ENCODE measurements around the gene ZC3HAV1.

DNA sequence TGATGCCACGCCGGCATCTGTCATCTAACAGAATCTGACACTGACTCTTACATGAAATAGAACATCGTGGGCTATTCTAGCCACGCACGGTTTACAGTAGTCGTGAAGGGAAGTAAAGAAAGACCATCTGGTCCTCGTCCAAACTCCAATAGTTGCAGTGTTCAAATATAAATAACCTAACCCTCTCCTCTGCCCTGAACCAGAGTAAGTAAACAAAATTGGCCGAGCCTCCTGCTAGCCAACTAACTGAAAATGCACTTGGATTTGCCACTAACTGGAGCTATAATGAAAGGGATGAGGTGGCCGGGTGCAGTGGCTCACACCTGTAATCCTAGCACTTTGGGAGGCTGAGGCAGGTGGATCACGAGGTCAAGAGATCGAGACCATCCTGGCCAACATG, 44.2 kb downstream of the ZC3HAV1 start:
- TF ChIP-seq YY1 (tag by site-specific recombination; IDR thresholded peaks at IDR 0.05) (no peak), ZNF274 (IDR thresholded peaks at IDR 0.05; ENCODE audit: low read length) (no peak), ZNF274 (tag by site-specific recombination; IDR thresholded peaks at IDR 0.05; ENCODE audit: borderline replicate concordance) (no peak), ZNF10 (tag by site-specific recombination; IDR thresholded peaks at IDR 0.05) (no peak), ZNF335 (tag by site-specific recombination; conservative IDR thresholded peaks at IDR 0.05) (no peak), ZNF404 (tag by site-specific recombination; IDR thresholded peaks at IDR 0.05) (no peak), ZFP3 (tag by site-specific recombination; IDR thresholded peaks at IDR 0.05; ENCODE audit: low read depth) (no peak), ZNF133 (tag by site-specific recombination; IDR thresholded peaks at IDR 0.05) (no peak)
- TF ChIP-seq, protein P1, sequence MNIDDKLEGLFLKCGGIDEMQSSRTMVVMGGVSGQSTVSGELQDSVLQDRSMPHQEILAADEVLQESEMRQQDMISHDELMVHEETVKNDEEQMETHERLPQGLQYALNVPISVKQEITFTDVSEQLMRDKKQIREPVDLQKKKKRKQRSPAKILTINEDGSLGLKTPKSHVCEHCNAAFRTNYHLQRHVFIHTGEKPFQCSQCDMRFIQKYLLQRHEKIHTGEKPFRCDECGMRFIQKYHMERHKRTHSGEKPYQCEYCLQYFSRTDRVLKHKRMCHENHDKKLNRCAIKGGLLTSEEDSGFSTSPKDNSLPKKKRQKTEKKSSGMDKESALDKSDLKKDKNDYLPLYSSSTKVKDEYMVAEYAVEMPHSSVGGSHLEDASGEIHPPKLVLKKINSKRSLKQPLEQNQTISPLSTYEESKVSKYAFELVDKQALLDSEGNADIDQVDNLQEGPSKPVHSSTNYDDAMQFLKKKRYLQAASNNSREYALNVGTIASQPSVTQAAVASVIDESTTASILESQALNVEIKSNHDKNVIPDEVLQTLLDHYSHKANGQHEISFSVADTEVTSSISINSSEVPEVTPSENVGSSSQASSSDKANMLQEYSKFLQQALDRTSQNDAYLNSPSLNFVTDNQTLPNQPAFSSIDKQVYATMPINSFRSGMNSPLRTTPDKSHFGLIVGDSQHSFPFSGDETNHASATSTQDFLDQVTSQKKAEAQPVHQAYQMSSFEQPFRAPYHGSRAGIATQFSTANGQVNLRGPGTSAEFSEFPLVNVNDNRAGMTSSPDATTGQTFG (tag by site-specific recombination; IDR thresholded peaks at IDR 0.05; ENCODE audit: borderline replicate concordance), result no peak
- TF ChIP-seq, protein P2, sequence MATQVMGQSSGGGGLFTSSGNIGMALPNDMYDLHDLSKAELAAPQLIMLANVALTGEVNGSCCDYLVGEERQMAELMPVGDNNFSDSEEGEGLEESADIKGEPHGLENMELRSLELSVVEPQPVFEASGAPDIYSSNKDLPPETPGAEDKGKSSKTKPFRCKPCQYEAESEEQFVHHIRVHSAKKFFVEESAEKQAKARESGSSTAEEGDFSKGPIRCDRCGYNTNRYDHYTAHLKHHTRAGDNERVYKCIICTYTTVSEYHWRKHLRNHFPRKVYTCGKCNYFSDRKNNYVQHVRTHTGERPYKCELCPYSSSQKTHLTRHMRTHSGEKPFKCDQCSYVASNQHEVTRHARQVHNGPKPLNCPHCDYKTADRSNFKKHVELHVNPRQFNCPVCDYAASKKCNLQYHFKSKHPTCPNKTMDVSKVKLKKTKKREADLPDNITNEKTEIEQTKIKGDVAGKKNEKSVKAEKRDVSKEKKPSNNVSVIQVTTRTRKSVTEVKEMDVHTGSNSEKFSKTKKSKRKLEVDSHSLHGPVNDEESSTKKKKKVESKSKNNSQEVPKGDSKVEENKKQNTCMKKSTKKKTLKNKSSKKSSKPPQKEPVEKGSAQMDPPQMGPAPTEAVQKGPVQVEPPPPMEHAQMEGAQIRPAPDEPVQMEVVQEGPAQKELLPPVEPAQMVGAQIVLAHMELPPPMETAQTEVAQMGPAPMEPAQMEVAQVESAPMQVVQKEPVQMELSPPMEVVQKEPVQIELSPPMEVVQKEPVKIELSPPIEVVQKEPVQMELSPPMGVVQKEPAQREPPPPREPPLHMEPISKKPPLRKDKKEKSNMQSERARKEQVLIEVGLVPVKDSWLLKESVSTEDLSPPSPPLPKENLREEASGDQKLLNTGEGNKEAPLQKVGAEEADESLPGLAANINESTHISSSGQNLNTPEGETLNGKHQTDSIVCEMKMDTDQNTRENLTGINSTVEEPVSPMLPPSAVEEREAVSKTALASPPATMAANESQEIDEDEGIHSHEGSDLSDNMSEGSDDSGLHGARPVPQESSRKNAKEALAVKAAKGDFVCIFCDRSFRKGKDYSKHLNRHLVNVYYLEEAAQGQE (tag by site-specific recombination; IDR thresholded peaks at IDR 0.05), result no peak
- TF ChIP-seq, protein P3, sequence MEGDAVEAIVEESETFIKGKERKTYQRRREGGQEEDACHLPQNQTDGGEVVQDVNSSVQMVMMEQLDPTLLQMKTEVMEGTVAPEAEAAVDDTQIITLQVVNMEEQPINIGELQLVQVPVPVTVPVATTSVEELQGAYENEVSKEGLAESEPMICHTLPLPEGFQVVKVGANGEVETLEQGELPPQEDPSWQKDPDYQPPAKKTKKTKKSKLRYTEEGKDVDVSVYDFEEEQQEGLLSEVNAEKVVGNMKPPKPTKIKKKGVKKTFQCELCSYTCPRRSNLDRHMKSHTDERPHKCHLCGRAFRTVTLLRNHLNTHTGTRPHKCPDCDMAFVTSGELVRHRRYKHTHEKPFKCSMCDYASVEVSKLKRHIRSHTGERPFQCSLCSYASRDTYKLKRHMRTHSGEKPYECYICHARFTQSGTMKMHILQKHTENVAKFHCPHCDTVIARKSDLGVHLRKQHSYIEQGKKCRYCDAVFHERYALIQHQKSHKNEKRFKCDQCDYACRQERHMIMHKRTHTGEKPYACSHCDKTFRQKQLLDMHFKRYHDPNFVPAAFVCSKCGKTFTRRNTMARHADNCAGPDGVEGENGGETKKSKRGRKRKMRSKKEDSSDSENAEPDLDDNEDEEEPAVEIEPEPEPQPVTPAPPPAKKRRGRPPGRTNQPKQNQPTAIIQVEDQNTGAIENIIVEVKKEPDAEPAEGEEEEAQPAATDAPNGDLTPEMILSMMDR (tag by site-specific recombination; IDR thresholded peaks at IDR 0.05), result no peak
- TF ChIP-seq, protein P4, sequence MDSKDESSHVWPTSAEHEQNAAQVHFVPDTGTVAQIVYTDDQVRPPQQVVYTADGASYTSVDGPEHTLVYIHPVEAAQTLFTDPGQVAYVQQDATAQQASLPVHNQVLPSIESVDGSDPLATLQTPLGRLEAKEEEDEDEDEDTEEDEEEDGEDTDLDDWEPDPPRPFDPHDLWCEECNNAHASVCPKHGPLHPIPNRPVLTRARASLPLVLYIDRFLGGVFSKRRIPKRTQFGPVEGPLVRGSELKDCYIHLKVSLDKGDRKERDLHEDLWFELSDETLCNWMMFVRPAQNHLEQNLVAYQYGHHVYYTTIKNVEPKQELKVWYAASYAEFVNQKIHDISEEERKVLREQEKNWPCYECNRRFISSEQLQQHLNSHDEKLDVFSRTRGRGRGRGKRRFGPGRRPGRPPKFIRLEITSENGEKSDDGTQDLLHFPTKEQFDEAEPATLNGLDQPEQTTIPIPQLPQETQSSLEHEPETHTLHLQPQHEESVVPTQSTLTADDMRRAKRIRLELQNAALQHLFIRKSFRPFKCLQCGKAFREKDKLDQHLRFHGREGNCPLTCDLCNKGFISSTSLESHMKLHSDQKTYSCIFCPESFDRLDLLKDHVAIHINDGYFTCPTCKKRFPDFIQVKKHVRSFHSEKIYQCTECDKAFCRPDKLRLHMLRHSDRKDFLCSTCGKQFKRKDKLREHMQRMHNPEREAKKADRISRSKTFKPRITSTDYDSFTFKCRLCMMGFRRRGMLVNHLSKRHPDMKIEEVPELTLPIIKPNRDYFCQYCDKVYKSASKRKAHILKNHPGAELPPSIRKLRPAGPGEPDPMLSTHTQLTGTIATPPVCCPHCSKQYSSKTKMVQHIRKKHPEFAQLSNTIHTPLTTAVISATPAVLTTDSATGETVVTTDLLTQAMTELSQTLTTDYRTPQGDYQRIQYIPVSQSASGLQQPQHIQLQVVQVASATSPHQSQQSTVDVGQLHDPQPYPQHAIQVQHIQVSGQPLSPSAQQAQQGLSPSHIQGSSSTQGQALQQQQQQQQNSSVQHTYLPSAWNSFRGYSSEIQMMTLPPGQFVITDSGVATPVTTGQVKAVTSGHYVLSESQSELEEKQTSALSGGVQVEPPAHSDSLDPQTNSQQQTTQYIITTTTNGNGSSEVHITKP (tag by site-specific recombination; IDR thresholded peaks at IDR 0.05), result no peak
- TF ChIP-seq, protein P5, sequence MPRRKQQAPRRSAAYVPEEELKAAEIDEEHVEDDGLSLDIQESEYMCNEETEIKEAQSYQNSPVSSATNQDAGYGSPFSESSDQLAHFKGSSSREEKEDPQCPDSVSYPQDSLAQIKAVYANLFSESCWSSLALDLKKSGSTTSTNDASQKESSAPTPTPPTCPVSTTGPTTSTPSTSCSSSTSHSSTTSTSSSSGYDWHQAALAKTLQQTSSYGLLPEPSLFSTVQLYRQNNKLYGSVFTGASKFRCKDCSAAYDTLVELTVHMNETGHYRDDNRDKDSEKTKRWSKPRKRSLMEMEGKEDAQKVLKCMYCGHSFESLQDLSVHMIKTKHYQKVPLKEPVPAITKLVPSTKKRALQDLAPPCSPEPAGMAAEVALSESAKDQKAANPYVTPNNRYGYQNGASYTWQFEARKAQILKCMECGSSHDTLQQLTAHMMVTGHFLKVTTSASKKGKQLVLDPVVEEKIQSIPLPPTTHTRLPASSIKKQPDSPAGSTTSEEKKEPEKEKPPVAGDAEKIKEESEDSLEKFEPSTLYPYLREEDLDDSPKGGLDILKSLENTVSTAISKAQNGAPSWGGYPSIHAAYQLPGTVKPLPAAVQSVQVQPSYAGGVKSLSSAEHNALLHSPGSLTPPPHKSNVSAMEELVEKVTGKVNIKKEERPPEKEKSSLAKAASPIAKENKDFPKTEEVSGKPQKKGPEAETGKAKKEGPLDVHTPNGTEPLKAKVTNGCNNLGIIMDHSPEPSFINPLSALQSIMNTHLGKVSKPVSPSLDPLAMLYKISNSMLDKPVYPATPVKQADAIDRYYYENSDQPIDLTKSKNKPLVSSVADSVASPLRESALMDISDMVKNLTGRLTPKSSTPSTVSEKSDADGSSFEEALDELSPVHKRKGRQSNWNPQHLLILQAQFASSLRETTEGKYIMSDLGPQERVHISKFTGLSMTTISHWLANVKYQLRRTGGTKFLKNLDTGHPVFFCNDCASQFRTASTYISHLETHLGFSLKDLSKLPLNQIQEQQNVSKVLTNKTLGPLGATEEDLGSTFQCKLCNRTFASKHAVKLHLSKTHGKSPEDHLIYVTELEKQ (tag by site-specific recombination; IDR thresholded peaks at IDR 0.05; ENCODE audit: borderline replicate concordance), result no peak

Measured in HEK293 (cell line).